HEK293 (cell line): ENCODE measurements around the gene CRMP1.

Source experiments
- ZNF221 ChIP-seq: fragments of 450-650 bp; formaldehyde crosslinking; IDR thresholded peaks from 2 replicates; pipeline ENCODE4 v1.5.1; 2017; ENCODE audit warnings: missing biosample characterization, missing genetic modification characterization, borderline replicate concordance
- TF ChIP-seq, protein P1 (sequence below): fragments of 450-650 bp; formaldehyde crosslinking; IDR thresholded peaks from 2 replicates; pipeline ENCODE4 v1.5.1; 2016; ENCODE audit warnings: missing biosample characterization, missing genetic modification characterization

DNA sequence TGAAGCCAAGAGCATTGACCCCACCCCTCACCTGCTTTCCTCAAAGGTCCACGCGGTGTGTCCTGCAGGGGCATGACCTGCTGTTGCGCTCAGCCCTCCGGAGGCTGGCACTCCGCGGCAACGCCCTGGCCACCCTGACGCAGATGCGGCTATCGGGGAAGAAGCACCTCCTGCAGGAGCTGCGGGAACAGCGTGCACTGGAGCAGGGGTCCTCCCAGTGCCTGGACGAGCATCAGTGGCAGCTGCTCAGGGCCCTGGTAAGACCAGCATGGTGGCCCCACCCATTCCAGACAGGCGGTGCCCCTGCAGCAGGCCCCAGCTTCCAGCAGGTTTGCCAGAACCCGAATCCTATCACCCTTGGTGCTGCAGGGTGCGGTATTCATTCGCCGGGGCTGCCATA, 95.9 kb downstream of the CRMP1 start:
- TF ChIP-seq ZNF221 (tag by site-specific recombination) = no peak
- TF ChIP-seq, protein P1, sequence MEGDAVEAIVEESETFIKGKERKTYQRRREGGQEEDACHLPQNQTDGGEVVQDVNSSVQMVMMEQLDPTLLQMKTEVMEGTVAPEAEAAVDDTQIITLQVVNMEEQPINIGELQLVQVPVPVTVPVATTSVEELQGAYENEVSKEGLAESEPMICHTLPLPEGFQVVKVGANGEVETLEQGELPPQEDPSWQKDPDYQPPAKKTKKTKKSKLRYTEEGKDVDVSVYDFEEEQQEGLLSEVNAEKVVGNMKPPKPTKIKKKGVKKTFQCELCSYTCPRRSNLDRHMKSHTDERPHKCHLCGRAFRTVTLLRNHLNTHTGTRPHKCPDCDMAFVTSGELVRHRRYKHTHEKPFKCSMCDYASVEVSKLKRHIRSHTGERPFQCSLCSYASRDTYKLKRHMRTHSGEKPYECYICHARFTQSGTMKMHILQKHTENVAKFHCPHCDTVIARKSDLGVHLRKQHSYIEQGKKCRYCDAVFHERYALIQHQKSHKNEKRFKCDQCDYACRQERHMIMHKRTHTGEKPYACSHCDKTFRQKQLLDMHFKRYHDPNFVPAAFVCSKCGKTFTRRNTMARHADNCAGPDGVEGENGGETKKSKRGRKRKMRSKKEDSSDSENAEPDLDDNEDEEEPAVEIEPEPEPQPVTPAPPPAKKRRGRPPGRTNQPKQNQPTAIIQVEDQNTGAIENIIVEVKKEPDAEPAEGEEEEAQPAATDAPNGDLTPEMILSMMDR (tag by site-specific recombination) = no peak
